HepG2 (cell line): ENCODE data around the gene MRPS7. TPM values are rescaled to one million over a fixed set of nuclear protein-coding genes. Genes with fewer than 3 reads are reported as not detected.
A peak's percentile ranks its signal among the peaks of the same experiment; 100 is the strongest.

Experiments
- KIAA2018 ChIP-seq: sonication (generic); formaldehyde crosslinking; IDR thresholded peaks from 2 replicates; pipeline ENCODE4 v1.5.0; 2020; ENCODE audit warnings: mild to moderate bottlenecking, missing genetic modification reagents, borderline replicate concordance
- KMT2A ChIP-seq: sonication (generic); formaldehyde crosslinking; IDR thresholded peaks from 2 replicates; pipeline ENCODE4 v1.4.0; 2020; ENCODE audit warnings: missing genetic modification reagents
- ONECUT2 ChIP-seq: sonication (generic); formaldehyde crosslinking; IDR thresholded peaks from 2 replicates; pipeline ENCODE4 v1.4.0; 2020; ENCODE audit warnings: missing genetic modification reagents
- PAX8 ChIP-seq: sonication (generic); formaldehyde crosslinking; IDR thresholded peaks from 2 replicates; pipeline ENCODE4 v1.8.0; 2022; ENCODE audit warnings: mild to moderate bottlenecking, missing genetic modification reagents, borderline replicate concordance
- REPIN1 ChIP-seq: sonication (generic); formaldehyde crosslinking; IDR thresholded peaks from 2 replicates; pipeline ENCODE4 v1.8.0; 2022; ENCODE audit warnings: missing genetic modification reagents, low read depth, mild to moderate bottlenecking, borderline replicate concordance
- ZFP62 ChIP-seq: sonication (generic); formaldehyde crosslinking; IDR thresholded peaks from 2 replicates; pipeline ENCODE4 v1.4.0; 2020; ENCODE audit warnings: missing genetic modification reagents
- ZNF121 ChIP-seq: sonication (generic); formaldehyde crosslinking; IDR thresholded peaks from 2 replicates; pipeline ENCODE4 v1.5.0; 2020; ENCODE audit warnings: mild to moderate bottlenecking, missing genetic modification reagents
- ZNF225 ChIP-seq: sonication (generic); formaldehyde crosslinking; IDR thresholded peaks from 2 replicates; pipeline ENCODE4 v1.4.0; 2020; ENCODE audit warnings: mild to moderate bottlenecking, missing genetic modification reagents
- ZNF407 ChIP-seq: sonication (generic); formaldehyde crosslinking; IDR thresholded peaks from one replicate; pipeline ENCODE4 v1.5.1; 2020; ENCODE audit warnings: mild to moderate bottlenecking, missing genetic modification reagents; ENCODE audit errors: not compliant biosample characterization
- ZNF616 ChIP-seq: sonication (generic); formaldehyde crosslinking; IDR thresholded peaks from 2 replicates; pipeline ENCODE4 v1.5.0; 2020; ENCODE audit warnings: low read depth, mild to moderate bottlenecking, missing genetic modification reagents
- ZNF740 ChIP-seq: sonication (generic); formaldehyde crosslinking; IDR thresholded peaks from 2 replicates; pipeline ENCODE4 v1.4.0; 2020; ENCODE audit warnings: missing genetic modification reagents
- ZNF879 ChIP-seq: sonication (generic); formaldehyde crosslinking; IDR thresholded peaks from 2 replicates; pipeline ENCODE4 v1.8.1; 2023; ENCODE audit warnings: missing genetic modification reagents
- polyA plus RNA-seq, 8 experiments: library from polyadenylated mRNA; depleted of rRNA in 3 of 8; stranded (reverse) in 7 of 8; unstranded in 1 of 8; fragments of >200 nt; fragmentation: Illumina TruSeq in 4 of 8; extraction: Trizol in 4 of 8; gene quantifications; 2 replicates each; pipeline versions ENCODE4 v1.2.1 to v1.2.3, GENCODE V29; 2011 to 2016; ENCODE audit warnings: low read depth in 4 of 8, missing spikeins in 1 of 8, mixed read lengths in 1 of 8; ENCODE audit not compliant: insufficient read depth in 1 of 8
- total RNA-seq, 5 experiments: library from RNA; depleted of rRNA; stranded (reverse); fragments of >200 nt; fragmentation: Illumina TruSeq; extraction: Trizol; gene quantifications; 2 replicates each; pipeline ENCODE4 v1.2.3, GENCODE V29; 2016; ENCODE audit warnings: low read depth in 1 of 5

Gene MRPS7
- total and polyA plus RNA-seq, 2 of the 13 experiments (the other 11 are each of a cell fraction or from before 2014, with no cell fraction given), result 97.0 to 162 TPM

GRCh38 chr17:75289115-75289831 lies 27.6 kb downstream of the MRPS7 start, which contains the start of gene SLC25A19 (continued):
- TF ChIP-seq KIAA2018 (CRISPR knock-in tag) (peak; percentile 65; the same call in 1 of the 2 replicates), REPIN1 (CRISPR knock-in tag) (peak; percentile 93; the same call in 1 of the 2 replicates), PAX8 (CRISPR knock-in tag) (no peak), ZNF121 (no peak), ONECUT2 (CRISPR knock-in tag) (0 out of 2 replicates have a peak, but pooled peaks have one; percentile 4), ZNF225 (CRISPR knock-in tag) (peak; percentile 83), ZNF740 (CRISPR knock-in tag) (no peak), ZNF616 (CRISPR knock-in tag) (peak; percentile 28; the same call in 1 of the 2 replicates), ZNF879 (CRISPR knock-in tag) (peak; percentile 21; the same call in 1 of the 2 replicates), KMT2A (CRISPR knock-in tag) (peak; percentile 96), ZNF407 (CRISPR knock-in tag) (peak; percentile 84), ZFP62 (CRISPR knock-in tag) (no peak)
